ENCODE results near the gene ICOS.

The ICOS gene

DNA sequence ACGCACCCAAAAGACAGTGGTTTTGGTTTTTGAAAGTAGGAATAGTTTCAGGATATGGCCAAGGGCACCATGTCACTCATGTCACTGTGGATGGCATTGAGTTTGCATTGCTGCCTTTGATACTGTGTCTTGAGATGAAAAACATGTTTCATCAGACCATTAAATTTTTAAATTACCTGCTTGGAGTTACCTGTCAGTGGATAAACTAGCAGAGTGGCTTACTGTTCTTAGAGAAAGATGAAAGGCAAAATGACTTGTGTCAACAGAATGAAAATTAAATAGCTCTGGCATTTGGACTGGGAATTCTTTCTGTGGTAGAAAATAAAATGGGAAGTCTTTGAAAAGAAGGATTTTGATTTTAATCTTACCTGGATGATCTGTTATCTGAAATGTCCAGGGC is 386 bp downstream of the ICOS start:
- H3K27me3 ChIP-seq (ENCODE audit: insufficient read depth, low read length): no peaks in the 10 kb centered on the region
- TF ChIP-seq EZH2 (IDR thresholded peaks at IDR 0.05; ENCODE audit: borderline replicate concordance, low read length): no peak
- no peak for TF ChIP-seq CTCF (IDR thresholded peaks at IDR 0.05; ENCODE audit: low read length)
- peaks cover 4% of the 10 kb centered on the region; the same call in 1 of the 2 replicates for H3K9me3 ChIP-seq (ENCODE audit: low read length)
- H3K9ac ChIP-seq (ENCODE audit: low read length): no peak overlapping the region
- no peak overlapping the region for H3K4me3 ChIP-seq (ENCODE audit: low read depth, low read length, poor library complexity, severe bottlenecking)
- no peaks in the 10 kb centered on the region for H3F3A ChIP-seq (ENCODE audit: insufficient read depth, low read length)
- no peaks in the 10 kb centered on the region for H3K9me2 ChIP-seq (ENCODE audit: low read depth, low read length)
- H3K4me1 ChIP-seq (ENCODE audit: insufficient read depth, low read length, severe bottlenecking): peaks cover 8% of the 10 kb centered on the region
- H3K4me2 ChIP-seq (ENCODE audit: low read length): no peak overlapping the region
- no peak overlapping the region for H3K27ac ChIP-seq (ENCODE audit: low read depth, low read length, poor library complexity, severe bottlenecking)
- H2AFZ ChIP-seq (ENCODE audit: low read length): no peak overlapping the region
- no peaks in the 10 kb centered on the region for H3K36me3 ChIP-seq (ENCODE audit: insufficient read depth, low read length)
- H3K79me2 ChIP-seq (ENCODE audit: insufficient read depth, low read length): no peaks in the 10 kb centered on the region
- no peaks in the 10 kb centered on the region for H4K20me1 ChIP-seq (ENCODE audit: insufficient read depth, low read length)

DNA sequence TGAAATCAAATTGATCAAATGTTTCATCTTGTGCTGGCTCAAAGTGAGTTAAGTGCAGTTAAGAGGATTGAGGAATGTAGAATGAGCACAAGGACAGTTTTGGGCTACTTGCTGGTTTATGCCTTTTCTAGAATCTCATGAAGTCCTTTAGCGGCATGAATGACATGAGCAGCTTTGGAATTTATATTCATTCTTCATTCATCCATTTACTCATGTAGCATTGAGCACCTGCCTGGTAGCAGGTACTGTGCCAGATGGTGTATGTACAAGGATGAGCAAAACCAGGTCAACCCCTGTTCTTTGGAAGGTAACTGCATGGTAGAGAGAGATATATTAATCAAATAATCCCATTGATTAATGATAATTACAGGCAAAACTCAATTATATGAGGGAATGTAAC is 1.2 kb downstream of the ICOS start:
- H3K79me2 ChIP-seq (ENCODE audit: insufficient read depth, low read length): no peaks in the 10 kb centered on the region

GRCh38 chr2:203940039-203940438 is 3.5 kb downstream of the ICOS start:
- no peak overlapping the region for H3K4me3 ChIP-seq (ENCODE audit: low read depth, low read length, poor library complexity, severe bottlenecking)
- no peaks in the 10 kb centered on the region for H3K9me2 ChIP-seq (ENCODE audit: low read depth, low read length)
- H3K9me3 ChIP-seq (ENCODE audit: low read length): no peaks in the 10 kb centered on the region
- H3K79me2 ChIP-seq (ENCODE audit: insufficient read depth, low read length): no peaks in the 10 kb centered on the region
- no peak for TF ChIP-seq EZH2 (IDR thresholded peaks at IDR 0.05; ENCODE audit: borderline replicate concordance, low read length)
- TF ChIP-seq CTCF (IDR thresholded peaks at IDR 0.05; ENCODE audit: low read length): no peak
- no peak overlapping the region for H3K9ac ChIP-seq (ENCODE audit: low read length)
- no peaks in the 10 kb centered on the region for H3K4me1 ChIP-seq (ENCODE audit: insufficient read depth, low read length, severe bottlenecking)
- no peaks in the 10 kb centered on the region for H3F3A ChIP-seq (ENCODE audit: insufficient read depth, low read length)
- H3K27ac ChIP-seq (ENCODE audit: low read depth, low read length, poor library complexity, severe bottlenecking): no peak overlapping the region
- no peaks in the 10 kb centered on the region for H3K36me3 ChIP-seq (ENCODE audit: insufficient read depth, low read length)
- no peaks in the 10 kb centered on the region for H3K27me3 ChIP-seq (ENCODE audit: insufficient read depth, low read length)
- H2AFZ ChIP-seq (ENCODE audit: low read length): no peak overlapping the region
- H3K4me2 ChIP-seq (ENCODE audit: low read length): no peak overlapping the region
- no peaks in the 10 kb centered on the region for H4K20me1 ChIP-seq (ENCODE audit: insufficient read depth, low read length)

More for the DNA sequence above, 1.2 kb downstream of the ICOS start:
- H2AFZ ChIP-seq (ENCODE audit: low read length): no peak overlapping the region
- no peaks in the 10 kb centered on the region for H3K36me3 ChIP-seq (ENCODE audit: insufficient read depth, low read length)
- H3K4me1 ChIP-seq (ENCODE audit: insufficient read depth, low read length, severe bottlenecking): peaks cover 8% of the 10 kb centered on the region
- H3K4me3 ChIP-seq (ENCODE audit: low read depth, low read length, poor library complexity, severe bottlenecking): no peak overlapping the region
- no peaks in the 10 kb centered on the region for H3K9me2 ChIP-seq (ENCODE audit: low read depth, low read length)
- peaks cover 4% of the 10 kb centered on the region; the same call in 1 of the 2 replicates for H3K9me3 ChIP-seq (ENCODE audit: low read length)
- TF ChIP-seq EZH2 (IDR thresholded peaks at IDR 0.05; ENCODE audit: borderline replicate concordance, low read length) (no peak), CTCF (IDR thresholded peaks at IDR 0.05; ENCODE audit: low read length) (no peak)
- H3K27me3 ChIP-seq (ENCODE audit: insufficient read depth, low read length): no peaks in the 10 kb centered on the region
- no peak overlapping the region for H3K27ac ChIP-seq (ENCODE audit: low read depth, low read length, poor library complexity, severe bottlenecking)
- no peaks in the 10 kb centered on the region for H3F3A ChIP-seq (ENCODE audit: insufficient read depth, low read length)
- no peaks in the 10 kb centered on the region for H4K20me1 ChIP-seq (ENCODE audit: insufficient read depth, low read length)
- H3K4me2 ChIP-seq (ENCODE audit: low read length): no peak overlapping the region
- H3K9ac ChIP-seq (ENCODE audit: low read length): no peak overlapping the region

Data from OCI-LY1 (cell line).